GM18498 (cell line): ENCODE data around the gene CHCHD6.

ENCODE experiments used
- ATAC-seq: cut with Tn5 transposase; IDR thresholded peaks from one replicate; pipeline ENCODE4 v1.9.1; 2021; ENCODE audit warnings: mild to moderate bottlenecking, moderate library complexity; ENCODE audit not compliant: unreplicated experiment

The CHCHD6 gene

DNA sequence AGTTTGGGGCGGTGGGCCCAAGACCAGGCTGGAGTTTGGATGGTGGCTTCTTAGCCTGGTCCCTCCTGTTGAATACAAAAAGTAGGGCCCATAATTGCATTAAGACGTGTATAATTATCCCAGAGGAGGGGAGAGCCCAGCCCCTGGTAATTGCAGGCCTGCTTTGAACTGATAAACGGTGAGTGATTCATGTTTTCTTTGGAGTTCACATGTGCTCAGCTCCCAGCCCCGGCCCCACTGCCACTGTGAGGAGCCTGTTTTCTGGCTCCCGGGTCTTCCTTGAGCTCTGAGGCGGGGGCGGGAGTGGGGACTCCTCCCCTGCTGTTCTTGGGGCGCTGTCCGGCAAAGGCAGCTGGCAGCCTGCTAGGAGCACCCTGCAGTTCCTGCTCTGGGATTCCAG lies 282.0 kb downstream of the CHCHD6 start:
- ATAC-seq = no peak

- ATAC-seq = no peak
Measured at GRCh38 chr3:126987129-126987528, 283.1 kb downstream of the CHCHD6 start.

GRCh38 chr3:126987596-126987995 lies 283.6 kb downstream of the CHCHD6 start:
- ATAC-seq = no peak

DNA sequence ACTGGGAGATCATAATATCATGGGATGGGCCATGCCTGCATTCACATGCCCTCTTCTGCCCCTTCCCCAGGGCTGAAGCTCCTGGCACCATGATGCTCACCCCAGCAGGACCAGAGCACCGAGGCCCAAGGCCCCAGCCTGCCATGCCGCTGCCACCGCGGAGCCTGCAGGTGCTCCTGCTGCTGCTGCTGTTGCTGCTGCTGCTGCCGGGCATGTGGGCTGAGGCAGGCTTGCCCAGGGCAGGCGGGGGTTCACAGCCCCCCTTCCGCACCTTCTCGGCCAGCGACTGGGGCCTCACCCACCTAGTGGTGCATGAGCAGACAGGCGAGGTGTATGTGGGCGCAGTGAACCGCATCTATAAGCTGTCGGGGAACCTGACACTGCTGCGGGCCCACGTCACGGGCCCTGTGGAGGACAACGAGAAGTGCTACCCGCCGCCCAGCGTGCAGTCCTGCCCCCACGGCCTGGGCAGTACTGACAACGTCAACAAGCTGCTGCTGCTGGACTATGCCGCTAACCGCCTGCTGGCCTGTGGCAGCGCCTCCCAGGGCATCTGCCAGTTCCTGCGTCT lies 284.5 kb downstream of the CHCHD6 start:
- no peak for ATAC-seq

DNA sequence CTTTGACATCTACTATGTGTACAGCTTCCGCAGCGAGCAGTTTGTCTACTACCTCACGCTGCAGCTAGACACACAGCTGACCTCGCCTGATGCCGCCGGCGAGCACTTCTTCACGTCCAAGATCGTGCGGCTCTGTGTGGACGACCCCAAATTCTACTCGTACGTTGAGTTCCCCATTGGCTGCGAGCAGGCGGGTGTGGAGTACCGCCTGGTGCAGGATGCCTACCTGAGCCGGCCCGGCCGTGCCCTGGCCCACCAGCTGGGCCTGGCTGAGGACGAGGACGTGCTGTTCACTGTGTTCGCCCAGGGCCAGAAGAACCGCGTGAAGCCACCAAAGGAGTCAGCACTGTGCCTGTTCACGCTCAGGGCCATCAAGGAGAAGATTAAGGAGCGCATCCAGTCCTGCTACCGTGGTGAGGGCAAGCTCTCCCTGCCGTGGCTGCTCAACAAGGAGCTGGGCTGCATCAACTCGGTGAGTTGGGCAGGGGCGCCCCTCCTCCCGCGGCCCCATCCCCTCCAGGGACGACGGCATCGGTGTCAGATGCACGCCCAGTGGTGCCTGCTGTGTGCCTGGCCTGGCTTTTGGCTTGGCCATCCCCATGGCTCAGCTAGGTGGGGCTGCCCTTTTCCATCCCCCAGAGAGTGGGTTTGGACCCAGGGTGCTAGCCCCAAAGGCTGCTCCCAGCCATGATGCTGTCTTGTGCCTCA lies 285.4 kb downstream of the CHCHD6 start:
- no peak for ATAC-seq

DNA sequence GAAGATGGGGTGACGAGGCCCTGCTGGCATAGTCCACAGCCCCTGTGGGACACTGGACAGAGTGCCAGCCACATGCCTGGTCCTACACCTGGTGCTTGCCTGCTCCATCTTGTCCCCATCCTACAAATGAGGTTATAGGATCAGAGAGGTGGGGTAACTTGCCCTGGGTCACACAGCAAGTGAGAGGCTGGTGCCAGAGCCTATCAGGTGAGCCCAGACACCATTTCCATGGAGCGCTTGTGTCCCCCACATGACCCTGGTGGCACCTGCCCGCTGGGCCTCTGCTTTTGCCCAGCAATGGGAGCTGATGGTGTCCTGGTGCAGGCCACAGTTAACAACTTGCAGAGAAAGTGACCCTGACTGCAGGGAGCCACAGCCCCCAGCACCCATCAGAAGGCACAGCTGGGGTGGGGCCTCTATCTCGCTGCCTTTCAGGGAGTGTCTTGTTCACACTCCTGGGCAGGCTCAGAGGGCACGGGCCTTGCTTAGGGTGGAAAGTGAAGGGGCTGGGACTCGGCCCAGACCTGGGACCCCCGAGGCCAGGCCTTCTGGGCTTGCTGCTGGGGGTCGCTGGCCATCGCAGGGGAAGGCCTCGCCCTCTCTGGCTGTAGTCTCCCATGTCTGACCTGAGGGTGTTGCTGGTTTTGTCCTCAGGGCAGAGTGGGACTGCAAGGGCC lies 286.1 kb downstream of the CHCHD6 start:
- ATAC-seq = no peak

- ATAC-seq = no peak
Measured at GRCh38 chr3:126990890-126991289, 286.9 kb downstream of the CHCHD6 start.

DNA sequence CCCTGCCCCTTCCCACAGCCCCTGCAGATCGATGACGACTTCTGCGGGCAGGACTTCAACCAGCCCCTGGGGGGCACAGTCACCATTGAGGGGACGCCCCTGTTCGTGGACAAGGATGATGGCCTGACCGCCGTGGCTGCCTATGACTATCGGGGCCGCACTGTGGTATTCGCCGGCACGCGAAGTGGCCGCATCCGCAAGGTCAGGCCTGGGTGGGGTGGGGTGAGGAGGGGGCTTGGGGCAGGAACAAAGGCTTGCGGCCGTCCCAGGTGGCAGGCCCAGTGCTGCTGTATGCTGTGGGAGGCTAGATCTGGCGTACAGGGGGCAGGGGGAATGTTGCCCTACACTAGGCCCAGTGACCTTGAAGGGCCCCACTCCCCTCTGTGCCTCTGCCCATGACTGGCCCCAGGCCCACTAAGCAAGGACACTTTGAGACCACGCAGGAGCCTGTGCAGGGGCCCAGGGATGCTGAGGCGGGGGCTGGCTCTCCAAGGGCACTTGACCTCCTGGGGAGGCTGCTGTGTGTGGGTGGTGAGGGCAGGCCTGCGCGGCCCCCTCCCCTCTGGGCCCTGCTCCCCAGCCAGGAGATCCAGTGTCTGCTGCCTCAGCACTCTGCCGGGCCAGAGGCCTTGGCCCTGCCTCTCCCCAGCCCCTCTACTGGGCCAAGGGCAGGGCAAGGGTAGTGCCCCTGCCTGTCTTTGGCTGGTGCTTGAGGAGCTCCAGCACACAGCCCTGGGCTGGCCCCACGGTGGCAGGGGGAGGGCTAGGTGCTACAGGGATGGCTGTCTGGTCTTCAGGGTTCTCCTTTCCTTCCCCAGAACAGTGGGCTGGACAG lies 287.5 kb downstream of the CHCHD6 start:
- no peak for ATAC-seq

- no peak for ATAC-seq
Measured at GRCh38 chr3:126992216-126992615, 288.2 kb downstream of the CHCHD6 start.

GRCh38 chr3:126992776-126993175 lies 288.7 kb downstream of the CHCHD6 start:
- no peak for ATAC-seq

DNA sequence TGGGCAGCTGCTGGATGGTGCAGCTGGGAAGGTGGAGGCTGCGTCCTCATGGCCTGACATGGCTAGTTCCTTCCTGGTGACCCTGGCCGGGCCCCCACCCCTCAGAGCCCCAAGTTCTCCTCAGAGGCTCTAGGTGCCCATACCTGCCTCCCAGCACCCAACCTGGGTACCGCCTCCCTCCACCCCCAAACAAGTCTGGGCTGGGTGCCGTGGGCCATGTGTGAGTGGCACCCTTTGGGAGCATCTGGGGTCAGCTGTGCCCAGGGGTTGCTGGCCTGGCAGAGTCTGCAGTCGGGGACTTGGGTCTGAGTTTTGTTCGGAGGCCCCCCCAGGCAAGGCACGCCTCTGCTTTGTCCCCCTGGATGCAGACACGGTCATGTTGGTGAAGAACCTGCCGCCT lies 289.4 kb downstream of the CHCHD6 start:
- no peak for ATAC-seq

GRCh38 chr3:126994661-126995245 lies 290.7 kb downstream of the CHCHD6 start:
- no peak for ATAC-seq

DNA sequence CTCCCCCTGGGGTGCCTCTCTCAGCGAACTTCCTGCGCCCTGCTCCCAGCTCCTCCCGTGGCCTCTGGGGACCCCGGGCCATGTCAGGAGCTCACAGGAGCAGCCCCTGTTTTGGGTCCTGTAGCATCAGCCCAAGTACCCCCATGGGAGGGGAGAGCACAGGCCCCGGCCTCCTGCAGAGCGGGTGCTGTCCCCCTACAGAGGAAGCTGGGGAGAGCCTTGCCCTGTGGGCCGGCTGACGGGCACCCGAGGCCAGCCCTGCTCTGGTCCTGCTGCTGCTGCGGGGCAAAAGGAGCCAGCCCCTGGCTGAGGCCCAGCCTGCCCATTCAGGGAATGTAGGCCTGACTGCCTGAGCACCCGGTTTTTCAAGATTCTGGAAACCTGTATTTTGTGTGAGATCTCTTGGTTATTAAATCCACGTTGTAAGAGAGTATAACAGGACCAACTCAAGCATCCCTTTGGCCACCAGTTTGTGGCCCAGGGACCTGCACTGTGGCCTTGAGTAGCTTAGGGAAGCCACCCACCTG lies 291.3 kb downstream of the CHCHD6 start:
- no peak for ATAC-seq

- no peak for ATAC-seq
Measured at GRCh38 chr3:126995926-126996512, 292.0 kb downstream of the CHCHD6 start.

DNA sequence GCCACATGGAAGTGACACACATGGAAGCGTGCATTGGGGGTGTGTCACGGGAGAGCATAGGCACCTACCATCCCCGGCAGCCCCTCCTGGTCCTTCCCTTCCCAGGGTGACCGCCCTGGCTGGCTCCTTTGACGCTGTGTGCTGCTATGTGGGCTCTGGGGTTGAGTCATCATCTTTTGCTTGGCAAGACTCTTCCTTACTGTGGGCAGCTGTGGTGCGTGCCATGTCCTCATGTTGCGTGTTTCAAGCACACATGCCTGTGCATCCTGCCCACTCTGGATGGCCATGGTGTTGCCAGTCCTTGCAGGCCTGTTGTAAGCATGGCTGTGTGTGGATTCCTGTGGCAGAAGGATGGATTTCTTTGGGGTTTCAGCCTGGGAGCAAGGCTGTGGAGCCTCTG lies 292.9 kb downstream of the CHCHD6 start:
- ATAC-seq = no peak

GRCh38 chr3:126997455-126998038 lies 293.5 kb downstream of the CHCHD6 start:
- no peak for ATAC-seq

DNA sequence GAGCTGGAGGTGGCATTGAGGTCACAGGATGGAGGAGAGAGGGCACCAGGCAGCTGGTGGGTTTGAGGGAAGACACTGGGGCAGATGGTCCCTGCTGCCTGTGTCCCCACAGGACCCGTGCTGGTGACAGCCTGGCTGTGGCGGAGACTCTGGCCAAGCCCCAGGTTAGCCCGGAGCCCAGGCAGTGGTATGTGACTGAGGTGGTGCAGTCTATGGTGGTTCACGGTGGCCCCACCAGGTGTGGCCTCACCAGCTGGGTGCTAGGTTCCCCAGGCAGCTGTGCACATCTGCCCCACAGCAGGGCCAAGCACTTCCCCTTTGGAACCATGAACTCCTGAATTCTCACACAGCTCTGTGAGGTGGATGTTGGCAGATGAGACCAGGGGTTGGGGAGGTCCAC lies 294.3 kb downstream of the CHCHD6 start:
- ATAC-seq = no peak

DNA sequence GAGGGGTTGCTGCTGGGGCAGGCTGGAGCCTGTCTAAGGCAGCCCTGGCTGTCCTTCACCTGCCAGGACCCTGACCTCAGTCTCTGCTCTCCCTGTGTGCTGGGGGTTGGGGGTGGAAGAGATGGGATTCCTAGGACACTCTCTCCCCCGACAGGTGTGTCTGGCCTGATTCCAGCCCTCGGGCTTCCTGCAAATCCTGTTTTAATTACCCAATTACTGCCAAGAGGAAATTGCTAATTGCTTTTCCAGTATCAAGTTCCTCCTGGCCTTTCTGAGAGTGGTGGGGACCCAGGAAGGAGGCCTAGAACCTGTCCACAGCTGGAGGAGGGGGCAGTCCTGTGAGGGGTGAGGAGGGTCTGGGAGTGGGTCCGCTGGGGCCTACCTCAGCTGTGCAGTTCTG lies 294.7 kb downstream of the CHCHD6 start:
- ATAC-seq = no peak

- no peak for ATAC-seq
Measured at GRCh38 chr3:126999383-126999782, 295.3 kb downstream of the CHCHD6 start.

DNA sequence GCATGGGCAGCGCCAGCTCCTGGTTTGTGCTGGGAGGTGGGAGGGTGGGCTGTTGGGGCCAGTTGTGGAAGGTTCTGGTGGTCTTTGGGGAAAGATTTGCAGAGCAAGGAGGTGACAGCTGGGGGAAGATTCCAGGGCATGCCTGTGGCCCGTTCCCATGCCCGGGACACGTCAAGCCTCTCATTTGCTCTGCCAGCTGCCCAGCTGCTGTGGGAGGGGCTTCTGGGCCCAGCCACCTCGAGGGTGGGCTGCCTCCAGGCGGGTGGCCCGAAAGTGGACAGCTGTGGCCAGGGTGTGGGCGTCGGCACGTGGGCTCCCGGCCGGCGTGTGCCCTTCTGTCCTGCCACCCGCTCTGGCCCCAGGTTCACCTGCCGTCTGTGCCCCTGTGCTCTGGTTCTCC lies 296.1 kb downstream of the CHCHD6 start:
- ATAC-seq = no peak
